HCT116 (cell line): ENCODE measurements around the gene PRPF19.

Experiments used
- POLR2A ChIP-seq: IDR thresholded peaks from 2 replicates; pipeline ENCODE4 v1.7.0; 2011; ENCODE audit warnings: borderline replicate concordance; ENCODE audit not compliant: insufficient read depth, insufficient read length; ENCODE audit errors: extremely low read depth
- TF ChIP-seq, protein P1 (sequence below): IDR thresholded peaks from 2 replicates; pipeline ENCODE4 v1.6.1; 2012; ENCODE audit warnings: low read depth

DNA sequence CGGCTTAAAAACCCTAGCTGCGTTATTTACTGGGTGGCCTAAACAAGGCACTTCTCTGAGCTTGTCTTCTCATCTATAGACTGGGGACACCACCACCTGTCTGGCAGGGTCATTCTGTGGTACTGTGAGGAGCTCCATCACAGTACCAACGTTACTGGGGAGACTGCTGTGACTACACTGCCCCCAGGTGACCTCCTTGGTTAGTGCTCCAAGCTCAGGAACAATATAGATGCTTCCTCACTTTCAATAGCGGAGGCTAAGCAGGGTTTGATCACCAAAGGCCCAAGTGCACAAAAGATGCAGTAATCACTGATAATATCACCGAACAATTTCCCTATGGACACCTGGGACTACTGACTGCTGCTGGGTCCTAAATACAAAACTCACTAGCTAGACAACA, 18.8 kb downstream of the PRPF19 start:
- TF ChIP-seq, protein P1, sequence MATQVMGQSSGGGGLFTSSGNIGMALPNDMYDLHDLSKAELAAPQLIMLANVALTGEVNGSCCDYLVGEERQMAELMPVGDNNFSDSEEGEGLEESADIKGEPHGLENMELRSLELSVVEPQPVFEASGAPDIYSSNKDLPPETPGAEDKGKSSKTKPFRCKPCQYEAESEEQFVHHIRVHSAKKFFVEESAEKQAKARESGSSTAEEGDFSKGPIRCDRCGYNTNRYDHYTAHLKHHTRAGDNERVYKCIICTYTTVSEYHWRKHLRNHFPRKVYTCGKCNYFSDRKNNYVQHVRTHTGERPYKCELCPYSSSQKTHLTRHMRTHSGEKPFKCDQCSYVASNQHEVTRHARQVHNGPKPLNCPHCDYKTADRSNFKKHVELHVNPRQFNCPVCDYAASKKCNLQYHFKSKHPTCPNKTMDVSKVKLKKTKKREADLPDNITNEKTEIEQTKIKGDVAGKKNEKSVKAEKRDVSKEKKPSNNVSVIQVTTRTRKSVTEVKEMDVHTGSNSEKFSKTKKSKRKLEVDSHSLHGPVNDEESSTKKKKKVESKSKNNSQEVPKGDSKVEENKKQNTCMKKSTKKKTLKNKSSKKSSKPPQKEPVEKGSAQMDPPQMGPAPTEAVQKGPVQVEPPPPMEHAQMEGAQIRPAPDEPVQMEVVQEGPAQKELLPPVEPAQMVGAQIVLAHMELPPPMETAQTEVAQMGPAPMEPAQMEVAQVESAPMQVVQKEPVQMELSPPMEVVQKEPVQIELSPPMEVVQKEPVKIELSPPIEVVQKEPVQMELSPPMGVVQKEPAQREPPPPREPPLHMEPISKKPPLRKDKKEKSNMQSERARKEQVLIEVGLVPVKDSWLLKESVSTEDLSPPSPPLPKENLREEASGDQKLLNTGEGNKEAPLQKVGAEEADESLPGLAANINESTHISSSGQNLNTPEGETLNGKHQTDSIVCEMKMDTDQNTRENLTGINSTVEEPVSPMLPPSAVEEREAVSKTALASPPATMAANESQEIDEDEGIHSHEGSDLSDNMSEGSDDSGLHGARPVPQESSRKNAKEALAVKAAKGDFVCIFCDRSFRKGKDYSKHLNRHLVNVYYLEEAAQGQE, result no peak
- no peak for TF ChIP-seq POLR2A
